Measurements from ENCODE around the gene TERF2IP. TPM values are rescaled to one million over a fixed set of nuclear protein-coding genes. Genes with fewer than 3 reads are reported as not detected.

The TERF2IP gene
- total RNA-seq, 2 donors from 2014 or later, result 37.6 to 77.1 TPM

DNA sequence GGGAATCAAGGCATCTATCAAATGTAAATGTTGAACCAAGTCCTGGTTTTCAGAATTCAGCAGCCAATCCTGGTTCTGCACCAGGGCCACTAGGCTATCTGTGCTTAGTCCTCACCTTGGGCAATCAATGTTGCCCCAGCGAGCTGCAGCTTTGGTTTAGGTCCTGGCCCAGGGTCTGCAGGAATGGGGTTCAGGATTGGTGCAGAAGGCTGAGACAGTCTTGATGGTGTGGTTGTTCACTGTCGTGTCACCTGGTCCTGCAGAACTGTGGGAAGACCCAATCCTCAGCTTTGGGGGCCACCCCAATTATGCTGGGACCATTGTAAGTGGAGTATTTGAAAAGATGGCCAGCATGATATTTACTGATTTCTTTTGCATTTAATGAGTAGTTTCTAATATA is 10.6 kb downstream of the TERF2IP start:
- H3K4me1 ChIP-seq, result peaks cover 6% of the 10 kb centered on the region
- ATAC-seq (no peak), DNase-seq (no peak)
- no peak overlapping the region for H3K27ac ChIP-seq
- intact Hi-C loops (cut with DNase I), result no loop called here
- 90 to 100% methylated on average over 2 of the region's 2 CpGs for WGBS, 2 donors
- H3K36me3 ChIP-seq (replicated peaks in 1 of 2; ENCODE audit: insufficient read depth in 1 of 2, low read depth in 2 of 2), result peaks cover 0 to 22% of the 10 kb centered on the region in 2 donors
- no peak overlapping the region for H3K4me3 ChIP-seq
- no peaks in the 10 kb centered on the region for H3K9me3 ChIP-seq
- TF ChIP-seq, protein P1, sequence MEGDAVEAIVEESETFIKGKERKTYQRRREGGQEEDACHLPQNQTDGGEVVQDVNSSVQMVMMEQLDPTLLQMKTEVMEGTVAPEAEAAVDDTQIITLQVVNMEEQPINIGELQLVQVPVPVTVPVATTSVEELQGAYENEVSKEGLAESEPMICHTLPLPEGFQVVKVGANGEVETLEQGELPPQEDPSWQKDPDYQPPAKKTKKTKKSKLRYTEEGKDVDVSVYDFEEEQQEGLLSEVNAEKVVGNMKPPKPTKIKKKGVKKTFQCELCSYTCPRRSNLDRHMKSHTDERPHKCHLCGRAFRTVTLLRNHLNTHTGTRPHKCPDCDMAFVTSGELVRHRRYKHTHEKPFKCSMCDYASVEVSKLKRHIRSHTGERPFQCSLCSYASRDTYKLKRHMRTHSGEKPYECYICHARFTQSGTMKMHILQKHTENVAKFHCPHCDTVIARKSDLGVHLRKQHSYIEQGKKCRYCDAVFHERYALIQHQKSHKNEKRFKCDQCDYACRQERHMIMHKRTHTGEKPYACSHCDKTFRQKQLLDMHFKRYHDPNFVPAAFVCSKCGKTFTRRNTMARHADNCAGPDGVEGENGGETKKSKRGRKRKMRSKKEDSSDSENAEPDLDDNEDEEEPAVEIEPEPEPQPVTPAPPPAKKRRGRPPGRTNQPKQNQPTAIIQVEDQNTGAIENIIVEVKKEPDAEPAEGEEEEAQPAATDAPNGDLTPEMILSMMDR (IDR thresholded peaks at IDR 0.05), result no peak
- no peak for TF ChIP-seq POLR2A (IDR thresholded peaks at IDR 0.05)
- H3K27me3 ChIP-seq, result no peaks in the 10 kb centered on the region

- no peak overlapping the region for H3K4me3 ChIP-seq
- no peaks in the 10 kb centered on the region for H3K9me3 ChIP-seq
- H3K27me3 ChIP-seq, result no peaks in the 10 kb centered on the region
- no peak overlapping the region for H3K27ac ChIP-seq
- DNase-seq, result no peak
- no peak for ATAC-seq
- H3K36me3 ChIP-seq (replicated peaks in 1 of 2; ENCODE audit: insufficient read depth in 1 of 2, low read depth in 2 of 2), result peaks cover 0 to 19% of the 10 kb centered on the region in 2 donors
- no peak for TF ChIP-seq POLR2A (IDR thresholded peaks at IDR 0.05)
- TF ChIP-seq, protein P1 (IDR thresholded peaks at IDR 0.05), result no peak
- no peaks in the 10 kb centered on the region for H3K4me1 ChIP-seq
- intact Hi-C loops (cut with DNase I), result no loop called here
- WGBS, 2 donors, result 86 to 89% methylated on average over 6 of the region's 6 CpGs
Measured at GRCh38 chr16:75660321-75660720, 12.7 kb downstream of the TERF2IP start.

DNA sequence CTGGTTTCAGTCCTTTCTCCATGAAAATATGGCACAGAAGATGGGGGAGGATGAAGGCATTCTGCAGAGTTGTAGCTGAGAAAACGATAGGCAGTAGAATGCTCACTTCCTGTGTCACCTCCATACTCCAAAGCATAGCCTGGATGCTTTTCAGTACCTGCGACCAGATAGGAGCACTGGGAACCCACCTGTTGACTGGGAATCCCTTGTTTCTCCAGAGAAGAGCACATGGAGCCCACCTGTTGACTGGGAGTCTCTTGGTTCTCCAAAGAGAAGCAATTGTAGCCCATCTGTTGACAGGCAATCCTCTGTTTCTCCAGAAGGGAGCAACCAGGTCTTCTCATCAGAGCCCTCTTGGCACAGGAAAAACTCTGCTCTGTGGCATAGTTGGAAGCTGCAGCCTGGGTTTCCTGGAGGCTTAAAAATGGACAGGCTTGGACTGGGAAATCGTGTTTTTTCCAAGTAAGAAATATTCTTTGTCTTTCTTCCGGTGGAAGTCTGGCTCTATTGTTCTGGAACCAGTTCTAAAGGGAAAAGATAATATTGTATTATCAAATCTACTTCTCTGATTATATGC is 13.2 kb downstream of the TERF2IP start:
- 69% methylated on average over 4 of the region's 4 CpGs for WGBS, 2 donors
- TF ChIP-seq POLR2A (IDR thresholded peaks at IDR 0.05), result no peak
- TF ChIP-seq, protein P1 (IDR thresholded peaks at IDR 0.05), result no peak
- Histone ChIP-seq H3K4me1 (no peaks in the 10 kb centered on the region), H3K4me3 (no peak overlapping the region), H3K27me3 (no peaks in the 10 kb centered on the region), H3K27ac (no peak overlapping the region), H3K36me3 (replicated peaks in 1 of 2; ENCODE audit: insufficient read depth in 1 of 2, low read depth in 2 of 2) (peaks cover 0 to 15% of the 10 kb centered on the region in 2 donors), H3K9me3 (no peaks in the 10 kb centered on the region)
- intact Hi-C loops (cut with DNase I), result no loop called here
- no peak for DNase-seq
- ATAC-seq, result no peak

- Histone ChIP-seq H3K27me3 (no peaks in the 10 kb centered on the region), H3K36me3 (replicated peaks in 1 of 2; ENCODE audit: insufficient read depth in 1 of 2, low read depth in 2 of 2) (no peaks in the 10 kb centered on the region), H3K27ac (no peak overlapping the region), H3K4me3 (no peak overlapping the region), H3K9me3 (no peaks in the 10 kb centered on the region), H3K4me1 (no peaks in the 10 kb centered on the region)
- intact Hi-C loops (cut with DNase I), result no loop called here
- no peak for TF ChIP-seq POLR2A (IDR thresholded peaks at IDR 0.05)
- TF ChIP-seq, protein P1 (IDR thresholded peaks at IDR 0.05), result no peak
- ATAC-seq (no peak), DNase-seq (no peak)
Measured at GRCh38 chr16:75667503-75667902, 19.9 kb downstream of the TERF2IP start.

DNA sequence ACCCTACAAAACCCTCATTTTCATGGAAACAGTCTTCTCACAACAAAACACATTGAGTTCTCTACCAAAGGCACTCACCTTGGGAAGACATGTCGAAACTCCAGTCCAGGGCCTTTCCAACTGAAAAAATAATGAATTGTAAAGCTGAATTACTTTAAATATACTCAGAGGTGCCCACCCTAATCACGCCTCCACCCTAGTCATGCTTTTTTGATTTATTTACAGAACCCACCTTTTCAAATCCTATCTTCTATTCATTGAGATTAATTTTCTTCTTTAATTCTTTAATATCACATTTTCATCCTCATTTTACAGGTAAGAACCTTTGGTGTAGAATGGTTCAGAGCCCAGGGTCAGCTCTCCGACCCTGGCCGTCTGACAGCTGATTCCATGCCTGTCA is 29.3 kb downstream of the TERF2IP start, which contains the start of gene CPHXL2:
Gene CPHXL2 (minus strand): TSS at position 101 of the 400 bp plus-strand sequence. CDS start 10 bp downstream, at position 91.
- H3K9me3 ChIP-seq, result no peaks in the 10 kb centered on the region
- WGBS, 2 donors, result 93 to 98% methylated on average over 4 of the region's 4 CpGs

More for the DNA sequence above, 29.3 kb downstream of the TERF2IP start, which contains the start of gene CPHXL2:
- DNase-seq, result no peak
- peaks cover 5% of the 10 kb centered on the region for H3K4me1 ChIP-seq
- ATAC-seq, result no peak
- no peak within 1 kb of the TSS for H3K27ac ChIP-seq
- TF ChIP-seq, protein P1 (IDR thresholded peaks at IDR 0.05), result no peak
- TF ChIP-seq POLR2A (IDR thresholded peaks at IDR 0.05), result no peak
- no peaks in the 10 kb centered on the region for H3K36me3 ChIP-seq (replicated peaks in 1 of 2; ENCODE audit: insufficient read depth in 1 of 2, low read depth in 2 of 2)
- no peak within 1 kb of the TSS for H3K4me3 ChIP-seq
- intact Hi-C loops (cut with DNase I), result no loop called here
- H3K27me3 ChIP-seq, result no peaks in the 10 kb centered on the region

All from body of pancreas (tissue), 4 donors.